ENCODE measurements around the gene CAPS. TPM values are rescaled to one million over a fixed set of nuclear protein-coding genes. Genes with fewer than 3 reads are reported as not detected.
A peak's percentile ranks its signal among the peaks of the same experiment; 100 is the strongest.

The CAPS gene
- total RNA-seq, 1 experiment from 2014 or later: 7.2 TPM

DNA sequence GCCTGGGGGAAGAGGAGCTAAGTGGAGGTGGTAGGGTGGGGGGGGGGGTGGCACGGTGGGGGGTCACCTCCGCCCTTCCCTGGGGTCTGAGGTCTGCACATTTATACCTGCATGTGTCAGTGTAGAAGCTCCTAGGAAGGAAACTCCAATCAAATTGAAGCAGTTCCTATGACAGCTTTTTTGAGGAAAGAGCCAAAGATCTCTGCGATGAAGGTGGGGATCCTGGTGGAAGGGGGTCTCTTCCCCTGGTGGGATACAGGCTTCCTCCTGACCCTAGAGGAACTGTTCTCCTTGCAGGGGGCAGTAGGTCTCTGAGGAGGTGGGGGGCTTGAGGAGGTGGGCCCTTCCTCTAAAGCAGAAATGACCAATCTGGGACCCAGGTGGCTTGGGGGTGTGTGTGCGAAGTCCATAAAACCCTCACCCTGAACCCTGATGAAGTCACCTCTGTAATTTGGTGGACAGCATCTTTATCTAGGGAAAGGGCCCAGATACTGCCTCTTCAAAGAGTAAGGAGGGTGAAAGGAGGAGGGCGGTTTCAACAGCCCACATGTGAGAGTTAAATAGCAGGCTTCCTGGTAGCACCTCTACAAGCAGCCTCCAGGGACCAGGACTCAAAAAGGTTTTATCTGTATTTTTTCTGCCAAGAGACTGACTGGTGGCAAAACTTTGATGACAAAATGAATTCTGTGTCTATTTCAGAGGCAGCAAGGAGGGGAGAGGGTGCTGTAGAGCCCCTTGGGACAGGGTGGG, 50.9 kb downstream of the CAPS start:
- peak overlapping the region; percentile 55 for H3K27ac Mint-ChIP-seq (ENCODE audit: unreplicated experiment)
- peaks cover 40% of the 10 kb centered on the region for H3K4me1 Mint-ChIP-seq (ENCODE audit: low read depth, unreplicated experiment)
- no peak for TF ChIP-seq CTCF (IDR thresholded peaks at IDR 0.05; ENCODE audit: insufficient read depth in 1 of 2, low read depth in 1 of 2, low read length in 1 of 2, severe bottlenecking in 1 of 2, unreplicated experiment in 1 of 2)
- POLR2A ChIA-PET: no interaction called here
- H3K36me3 ChIP-seq (ENCODE audit: control insufficient read depth, insufficient read depth, low read length): no peaks in the 10 kb centered on the region; the same call in 1 of the 2 replicates
- no peaks in the 10 kb centered on the region for H3K9me3 ChIP-seq
- no peak overlapping the region for H3K4me3 ChIP-seq (ENCODE audit: low read depth, low read length)
- intact Hi-C loops (cut with micrococcal nuclease; ENCODE audit: unreplicated experiment): no loop called here
- no peak overlapping the region for H3K4me3 Mint-ChIP-seq (ENCODE audit: unreplicated experiment)
- no peaks in the 10 kb centered on the region for H3K27me3 ChIP-seq (replicated peaks; ENCODE audit: control insufficient read depth, insufficient read depth, low read length)
- DNase-seq: no peak
- BruUV-seq (replicated peaks): no TSS peak
- H3K4me1 ChIP-seq: peaks cover 22% of the 10 kb centered on the region
- peaks cover 21% of the 10 kb centered on the region for H3K36me3 Mint-ChIP-seq (ENCODE audit: insufficient read depth, unreplicated experiment)
- no peaks in the 10 kb centered on the region for H3K9me3 Mint-ChIP-seq (ENCODE audit: unreplicated experiment)
- H3K27me3 Mint-ChIP-seq (ENCODE audit: insufficient read depth, unreplicated experiment): no peaks in the 10 kb centered on the region
- CTCF ChIA-PET: no interaction called here

Other genes starting within 250 kb of the CAPS start
- gene MICOS13, start 233.7 kb upstream of the CAPS start, total RNA-seq (2022): 43.1 and 44.0 TPM in 2 replicates
- 2.4 and 3.1 TPM in 2 replicates for gene HSD11B1L, start 233.2 kb upstream of the CAPS start, total RNA-seq (2022)
- gene RPL36, start 224.0 kb upstream of the CAPS start, total RNA-seq (2022): 951 and 1,003 TPM in 2 replicates
- gene LONP1, start 194.1 kb upstream of the CAPS start, total RNA-seq (2022): 174 and 208 TPM in 2 replicates
- gene CATSPERD, start 193.6 kb upstream of the CAPS start, total RNA-seq (2022): not detected in 2 replicates
- gene PRR22, start 129.5 kb upstream of the CAPS start, total RNA-seq (2022): 7.1 TPM in 2 replicates
- 73.3 and 75.4 TPM in 2 replicates for gene DUS3L, start 123.1 kb upstream of the CAPS start, total RNA-seq (2022)
- gene NRTN, start 109.2 kb upstream of the CAPS start, total RNA-seq (2022): 2.6 and 3.9 TPM in 2 replicates
- gene FUT6, start 74.6 kb upstream of the CAPS start, total RNA-seq (2022): not detected in 2 replicates
- gene FUT3, start 62.8 kb upstream of the CAPS start, total RNA-seq (2022): 0.26 and 0.34 TPM in 2 replicates
- gene FUT5, start 43.7 kb upstream of the CAPS start, total RNA-seq (2022): not detected in 2 replicates
- 272 and 274 TPM in 2 replicates for gene NDUFA11, start 10.5 kb upstream of the CAPS start, total RNA-seq (2022)
- 4.7 and 4.8 TPM in 2 replicates for gene VMAC, start 9.4 kb upstream of the CAPS start, total RNA-seq (2022)
- 85.4 and 90.4 TPM in 2 replicates for gene RANBP3, start 63.9 kb downstream of the CAPS start, total RNA-seq (2022)
- gene RFX2, start 196.2 kb downstream of the CAPS start, total RNA-seq (2022): 9.3 and 10.2 TPM in 2 replicates
- not detected in 2 replicates for gene ACSBG2, start 221.4 kb downstream of the CAPS start, total RNA-seq (2022)